GM13977 (cell line): ENCODE measurements around the gene TRIM29.
"Not testable (repeated sequence)": the region's sequence is repeated elsewhere in the genome, so short reads cannot be mapped to it uniquely, and the experiment has no call there.

Experiments
- DNase-seq: peaks from one replicate; pipeline ENCODE4 v3.0.0; 2012; ENCODE audit warnings: low spot score
- in situ Hi-C: fragments of 300-500 bp; cut with MboI; formaldehyde crosslinking; loops from one replicate; pipeline ENCODE4 v1.12.0; 2022; ENCODE audit warnings: low sequenced_read_pairs, low pct_unique_long_range_greater_than_20kb, mixed read lengths, inconsistent platforms; ENCODE audit not compliant: unreplicated experiment
- TF ChIP-seq, protein P1 (sequence below): IDR thresholded peaks from 2 replicates; pipeline ENCODE4 v1.5.1; 2012; ENCODE audit warnings: mild to moderate bottlenecking, control low read depth; ENCODE audit not compliant: insufficient read depth; ENCODE audit errors: extremely low read depth, missing control alignments

The TRIM29 gene

DNA sequence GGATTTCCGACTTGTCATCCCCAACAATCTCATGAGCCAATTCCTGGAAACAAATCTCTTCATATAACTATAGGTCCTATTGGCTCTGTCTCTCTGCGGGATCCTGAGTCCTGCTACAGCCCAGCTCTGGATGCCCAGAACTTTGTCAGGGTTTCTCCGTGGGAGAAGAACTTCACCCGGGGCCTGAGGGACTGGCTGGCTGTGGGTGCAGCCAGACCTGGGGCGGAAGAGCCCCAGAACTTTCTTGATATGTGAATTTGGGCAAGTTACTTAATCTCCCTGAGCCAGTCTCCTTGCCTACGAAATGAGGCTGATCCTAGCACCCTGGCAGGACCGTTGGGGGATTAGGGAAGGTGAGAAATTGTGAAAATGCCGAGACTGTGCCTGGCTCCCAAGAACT is 6.6 kb upstream of the TRIM29 start:
- TF ChIP-seq, protein P1, sequence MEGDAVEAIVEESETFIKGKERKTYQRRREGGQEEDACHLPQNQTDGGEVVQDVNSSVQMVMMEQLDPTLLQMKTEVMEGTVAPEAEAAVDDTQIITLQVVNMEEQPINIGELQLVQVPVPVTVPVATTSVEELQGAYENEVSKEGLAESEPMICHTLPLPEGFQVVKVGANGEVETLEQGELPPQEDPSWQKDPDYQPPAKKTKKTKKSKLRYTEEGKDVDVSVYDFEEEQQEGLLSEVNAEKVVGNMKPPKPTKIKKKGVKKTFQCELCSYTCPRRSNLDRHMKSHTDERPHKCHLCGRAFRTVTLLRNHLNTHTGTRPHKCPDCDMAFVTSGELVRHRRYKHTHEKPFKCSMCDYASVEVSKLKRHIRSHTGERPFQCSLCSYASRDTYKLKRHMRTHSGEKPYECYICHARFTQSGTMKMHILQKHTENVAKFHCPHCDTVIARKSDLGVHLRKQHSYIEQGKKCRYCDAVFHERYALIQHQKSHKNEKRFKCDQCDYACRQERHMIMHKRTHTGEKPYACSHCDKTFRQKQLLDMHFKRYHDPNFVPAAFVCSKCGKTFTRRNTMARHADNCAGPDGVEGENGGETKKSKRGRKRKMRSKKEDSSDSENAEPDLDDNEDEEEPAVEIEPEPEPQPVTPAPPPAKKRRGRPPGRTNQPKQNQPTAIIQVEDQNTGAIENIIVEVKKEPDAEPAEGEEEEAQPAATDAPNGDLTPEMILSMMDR, result no peak
- DNase-seq, result no peak
- in situ Hi-C loops, result no loop called here

DNA sequence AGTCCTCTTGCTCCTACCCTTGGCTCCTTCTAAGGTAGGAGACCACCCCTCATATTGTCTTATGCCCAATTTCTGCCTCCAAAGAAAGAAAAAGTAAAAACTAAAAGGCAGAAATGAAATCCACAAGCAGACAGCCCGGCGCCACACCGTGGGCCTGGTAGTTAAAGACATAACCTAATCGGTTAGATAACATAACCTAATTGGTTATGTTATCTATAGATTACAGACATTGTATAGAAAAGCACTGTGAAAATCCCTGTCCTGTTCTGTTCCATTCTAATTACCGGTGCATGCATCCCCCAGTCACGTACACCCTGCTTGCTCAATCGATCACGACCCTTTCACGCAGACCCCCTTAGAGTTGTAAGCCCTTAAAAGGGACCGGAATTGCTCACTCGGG is 5.6 kb upstream of the TRIM29 start:
- DNase-seq, in situ Hi-C loops: not testable (repeated sequence)

DNA sequence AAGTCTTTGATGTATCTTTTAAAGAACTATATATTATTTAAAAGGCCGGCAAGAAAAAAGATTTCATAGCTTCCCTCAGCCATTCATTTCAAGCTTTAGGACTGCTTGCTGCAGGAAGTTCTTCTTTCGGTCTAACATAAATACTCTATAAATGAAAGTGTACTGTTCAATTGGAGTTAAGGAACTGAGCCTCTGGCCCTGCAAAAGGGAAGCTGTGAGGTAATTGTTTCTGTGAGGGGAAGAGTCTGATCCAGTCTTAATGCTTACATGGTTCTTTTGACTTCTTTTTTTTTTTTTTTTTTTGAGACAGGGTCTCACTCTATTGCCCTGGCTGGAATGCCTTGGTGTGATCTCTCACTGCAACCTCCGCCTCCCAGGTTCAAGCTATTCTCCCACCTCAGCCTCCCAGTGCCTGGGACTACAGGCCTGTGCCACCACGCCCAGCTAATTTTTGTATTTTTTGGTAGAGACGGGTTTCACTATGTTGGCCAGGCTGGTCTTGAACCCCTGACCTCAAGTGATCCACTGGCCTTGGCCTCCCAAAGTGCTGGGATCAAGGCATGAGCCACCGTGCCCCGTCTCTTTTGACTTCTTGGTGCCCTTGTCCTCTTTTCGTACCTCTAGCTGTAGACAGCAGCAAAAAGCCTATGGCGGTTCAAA is 4.7 kb upstream of the TRIM29 start:
- DNase-seq, result peak; percentile 8
- TF ChIP-seq, protein P1, result no peak
- in situ Hi-C loops, result no loop called here

DNA sequence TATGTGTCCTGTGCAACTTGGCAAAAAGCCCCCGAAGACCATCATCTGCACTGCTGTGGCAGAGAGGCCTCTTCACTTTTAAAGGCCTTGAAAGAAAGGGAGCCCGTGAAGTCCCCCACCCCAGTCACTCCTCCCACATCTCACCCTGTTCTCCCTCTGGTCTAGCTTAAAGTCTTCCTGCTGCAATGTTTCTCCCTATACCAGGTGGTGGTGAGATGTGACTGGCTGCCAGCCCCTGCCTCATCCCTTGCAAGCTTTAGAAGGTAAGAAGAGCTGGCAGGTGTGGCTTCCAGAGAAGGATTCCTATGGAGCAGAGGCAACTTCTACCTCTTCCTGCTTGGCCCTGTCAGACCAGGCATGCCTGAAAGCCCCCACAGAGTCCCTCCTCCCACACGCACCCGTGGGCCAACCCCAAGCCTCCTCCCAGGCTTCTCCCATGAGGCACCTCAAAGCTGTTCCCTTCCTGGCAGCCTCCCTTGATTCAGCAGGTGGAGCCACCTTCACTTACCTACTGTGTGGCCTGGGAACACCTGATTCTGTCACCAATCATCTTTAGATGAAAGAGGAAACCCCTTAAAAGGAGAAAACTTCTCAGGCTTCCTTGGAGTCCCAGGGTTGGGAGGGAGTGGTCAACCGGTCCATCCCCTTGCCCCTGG is 4.0 kb upstream of the TRIM29 start:
- TF ChIP-seq, protein P1, result no peak
- DNase-seq, result peak; percentile 7
- in situ Hi-C loops, result no loop called here

DNA sequence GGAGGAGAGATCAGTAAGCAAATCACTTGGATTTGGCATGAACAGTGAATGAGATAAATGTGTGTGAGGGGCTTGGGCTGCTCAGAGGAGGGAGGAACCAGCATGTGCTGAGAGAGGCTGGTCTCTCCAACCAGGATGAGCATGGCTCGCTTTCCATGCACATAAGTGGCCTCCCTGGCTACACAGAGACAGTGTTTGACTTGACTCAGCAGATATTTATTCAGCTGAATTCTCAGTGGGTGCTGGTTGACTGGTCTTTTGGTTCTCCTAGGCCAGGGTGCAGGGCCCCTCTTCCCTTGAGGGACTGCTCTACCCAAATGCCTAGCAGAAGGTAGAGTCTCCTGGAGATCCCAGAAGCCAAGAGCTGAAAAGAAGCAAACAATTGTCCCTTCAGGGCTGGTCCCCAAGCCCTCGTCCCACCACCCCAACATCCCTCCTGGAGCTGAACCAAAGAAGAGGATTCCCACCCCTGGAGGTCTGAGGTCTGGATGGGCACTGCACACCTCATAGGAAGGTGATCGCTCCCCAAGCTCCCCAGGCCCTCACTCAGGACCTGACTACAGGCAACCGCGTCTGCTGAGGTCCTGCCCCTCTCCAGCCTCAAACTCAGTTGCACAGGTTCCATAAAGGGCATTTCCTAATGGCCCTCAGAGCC is 3.3 kb upstream of the TRIM29 start:
- DNase-seq, result peak; percentile 3
- in situ Hi-C loops, result no loop called here
- TF ChIP-seq, protein P1, result no peak

DNA sequence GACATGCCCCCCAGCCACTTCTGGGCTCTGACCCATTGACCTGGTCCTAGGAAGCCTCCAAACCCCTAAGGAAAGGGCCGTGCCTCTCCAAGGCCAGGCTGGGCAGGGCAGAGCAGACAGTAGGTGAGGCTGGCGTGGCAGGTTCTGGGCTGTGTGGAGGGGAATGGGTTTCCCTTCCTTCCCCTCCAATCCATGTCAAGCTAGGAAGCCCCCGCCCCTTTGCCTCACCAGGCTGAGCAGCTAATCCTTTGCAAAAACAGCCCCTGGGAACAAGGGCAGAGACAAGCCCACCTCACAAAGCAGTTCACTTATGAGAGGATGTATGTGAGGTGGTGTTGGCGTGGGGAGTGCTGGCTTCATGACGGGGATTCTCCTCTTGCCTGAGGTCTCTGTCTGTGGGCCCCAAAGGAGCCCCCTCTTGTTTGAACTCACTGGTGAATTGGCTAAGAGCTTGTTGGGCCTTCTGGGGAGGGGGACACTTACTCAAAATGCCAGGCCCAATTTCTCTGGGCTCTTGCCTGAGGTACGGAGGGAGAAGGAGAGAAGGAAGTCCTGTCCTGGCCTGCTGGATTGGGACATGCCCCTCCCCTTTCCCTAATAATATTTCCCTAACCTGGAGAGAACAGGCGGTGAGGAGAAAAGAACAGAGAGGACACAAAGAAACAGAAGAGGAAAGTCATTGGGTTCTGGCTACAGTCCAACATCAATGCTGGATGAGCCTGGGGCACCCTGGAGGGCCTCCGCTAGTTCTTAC is 1.6 kb upstream of the TRIM29 start:
- in situ Hi-C loops, result no loop called here
- TF ChIP-seq, protein P1, result no peak
- DNase-seq, result peak; percentile 2
